ENCODE results near the gene RNF31. TPM values are rescaled to one million over a fixed set of nuclear protein-coding genes. Genes with fewer than 3 reads are reported as not detected.
"Not testable (repeated sequence)": the region's sequence is repeated elsewhere in the genome, so short reads cannot be mapped to it uniquely, and the experiment has no call there.

The RNF31 gene
- total RNA-seq, 4 donors from 2014 or later, result 33.5 to 112 (median 72.9) TPM

DNA sequence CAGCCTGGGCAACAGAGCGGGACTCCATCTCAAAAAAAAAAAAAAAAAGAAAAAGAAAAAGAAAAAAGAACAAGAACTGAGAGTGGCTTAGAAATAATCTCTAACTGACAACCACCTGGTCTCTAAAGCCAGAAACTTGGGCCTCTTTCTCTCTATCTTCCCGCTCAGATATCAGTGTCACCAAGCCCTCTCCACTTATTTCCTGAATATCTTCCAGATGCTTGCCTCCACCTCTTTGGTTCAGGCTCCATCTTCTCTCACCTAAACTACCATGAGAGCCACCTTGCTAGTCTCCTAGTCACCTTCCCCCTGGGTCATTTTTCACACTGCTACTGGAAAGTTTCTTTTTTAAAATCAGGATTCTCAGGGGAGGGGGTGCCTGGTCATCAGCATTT is 49.8 kb downstream of the RNF31 start:
- 94 to 96% methylated on average over 2 of the region's 2 CpGs for WGBS, 2 donors
- H3K9me3 ChIP-seq, result no peaks in the 10 kb centered on the region
- H3K36me3 ChIP-seq, result peaks cover 0 to 34% (median 3%) of the 10 kb centered on the region in 3 donors
- peaks cover 0 to 55% (median 18%) of the 10 kb centered on the region in 4 donors for H3K4me1 ChIP-seq
- TF ChIP-seq POLR2A (IDR thresholded peaks at IDR 0.05) (no peak), CTCF (IDR thresholded peaks at IDR 0.05) (no peak), EP300 (IDR thresholded peaks at IDR 0.05) (no peak)
- no peak for DNase-seq (ENCODE audit: low spot score in 2 of 2)
- no peak overlapping the region for H3K4me3 ChIP-seq
- no peak overlapping the region for H3K27ac ChIP-seq
- H3K27me3 ChIP-seq, result no peaks in the 10 kb centered on the region

DNA sequence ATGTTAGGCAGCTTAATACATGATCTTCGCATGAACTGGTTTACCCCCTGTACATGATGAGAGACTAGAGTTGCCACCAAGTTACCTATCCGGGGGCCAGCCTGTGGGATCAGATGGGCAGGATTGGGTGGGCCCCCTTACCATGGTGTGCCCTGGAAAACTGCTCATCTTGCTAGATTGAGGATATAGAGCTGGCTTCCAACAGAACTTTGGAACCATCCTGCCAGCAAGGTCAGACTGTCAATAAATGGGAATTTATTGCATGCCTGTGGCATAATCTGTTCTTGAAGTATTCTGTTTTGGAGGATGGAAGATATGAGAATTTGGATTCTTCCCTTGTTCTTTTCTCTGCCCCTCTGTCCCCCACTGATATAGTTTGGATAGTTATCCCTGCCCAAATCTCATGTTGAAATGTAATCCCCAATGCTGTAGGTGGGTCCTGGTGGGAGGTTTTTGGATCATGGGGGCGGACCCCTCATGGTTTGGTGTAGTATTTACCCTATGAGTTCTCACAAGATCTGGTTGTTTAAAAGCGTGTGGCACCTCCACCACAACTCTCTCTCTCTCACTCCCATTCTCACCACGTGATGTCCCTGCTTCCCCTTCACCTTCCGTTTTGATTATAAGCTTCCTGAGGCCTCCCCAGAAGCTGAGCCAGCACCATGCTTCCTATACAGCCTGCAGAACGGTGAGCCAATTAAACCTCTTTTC is 51.7 kb downstream of the RNF31 start:
- no peak for DNase-seq (ENCODE audit: low spot score in 2 of 2)
- H3K27ac ChIP-seq, result no peak overlapping the region
- H3K27me3 ChIP-seq, result no peaks in the 10 kb centered on the region
- TF ChIP-seq EP300 (IDR thresholded peaks at IDR 0.05) (no peak), CTCF (IDR thresholded peaks at IDR 0.05) (no peak), POLR2A (IDR thresholded peaks at IDR 0.05) (no peak)
- no peak overlapping the region for H3K4me3 ChIP-seq
- no peaks in the 10 kb centered on the region for H3K9me3 ChIP-seq
- H3K36me3 ChIP-seq, result peaks cover 0 to 38% (median 3%) of the 10 kb centered on the region in 3 donors
- WGBS, 2 donors, result 84 to 85% methylated on average over 7 of the region's 7 CpGs
- peaks cover 0 to 47% (median 18%) of the 10 kb centered on the region in 4 donors for H3K4me1 ChIP-seq

GRCh38 chr14:24202538-24202937 is 55.2 kb downstream of the RNF31 start:
- peaks cover 0 to 70% (median 15%) of the 10 kb centered on the region in 3 donors for H3K36me3 ChIP-seq
- H3K4me3 ChIP-seq; H3K27me3 ChIP-seq; H3K27ac ChIP-seq; DNase-seq (ENCODE audit: low spot score in 2 of 2); H3K9me3 ChIP-seq: not testable (repeated sequence)
- peaks cover 0 to 21% (median under 1%) of the 10 kb centered on the region in 4 donors for H3K4me1 ChIP-seq
- 80 to 88% methylated on average over 8 of the region's 8 CpGs for WGBS, 2 donors

- Histone ChIP-seq H3K36me3 (peaks cover 0 to 79% (median 15%) of the 10 kb centered on the region in 3 donors), H3K4me1 (peaks cover 0 to 15% (median 0%) of the 10 kb centered on the region in 4 donors)
- not testable (repeated sequence) for DNase-seq (ENCODE audit: low spot score in 2 of 2); H3K4me3 ChIP-seq; H3K27ac ChIP-seq; H3K27me3 ChIP-seq; H3K9me3 ChIP-seq
- WGBS, 2 donors, result 96 to 97% methylated on average over 16 of the region's 16 CpGs
These were observed 56.1 kb downstream of the RNF31 start for GRCh38 chr14:24203249-24203886.

DNA sequence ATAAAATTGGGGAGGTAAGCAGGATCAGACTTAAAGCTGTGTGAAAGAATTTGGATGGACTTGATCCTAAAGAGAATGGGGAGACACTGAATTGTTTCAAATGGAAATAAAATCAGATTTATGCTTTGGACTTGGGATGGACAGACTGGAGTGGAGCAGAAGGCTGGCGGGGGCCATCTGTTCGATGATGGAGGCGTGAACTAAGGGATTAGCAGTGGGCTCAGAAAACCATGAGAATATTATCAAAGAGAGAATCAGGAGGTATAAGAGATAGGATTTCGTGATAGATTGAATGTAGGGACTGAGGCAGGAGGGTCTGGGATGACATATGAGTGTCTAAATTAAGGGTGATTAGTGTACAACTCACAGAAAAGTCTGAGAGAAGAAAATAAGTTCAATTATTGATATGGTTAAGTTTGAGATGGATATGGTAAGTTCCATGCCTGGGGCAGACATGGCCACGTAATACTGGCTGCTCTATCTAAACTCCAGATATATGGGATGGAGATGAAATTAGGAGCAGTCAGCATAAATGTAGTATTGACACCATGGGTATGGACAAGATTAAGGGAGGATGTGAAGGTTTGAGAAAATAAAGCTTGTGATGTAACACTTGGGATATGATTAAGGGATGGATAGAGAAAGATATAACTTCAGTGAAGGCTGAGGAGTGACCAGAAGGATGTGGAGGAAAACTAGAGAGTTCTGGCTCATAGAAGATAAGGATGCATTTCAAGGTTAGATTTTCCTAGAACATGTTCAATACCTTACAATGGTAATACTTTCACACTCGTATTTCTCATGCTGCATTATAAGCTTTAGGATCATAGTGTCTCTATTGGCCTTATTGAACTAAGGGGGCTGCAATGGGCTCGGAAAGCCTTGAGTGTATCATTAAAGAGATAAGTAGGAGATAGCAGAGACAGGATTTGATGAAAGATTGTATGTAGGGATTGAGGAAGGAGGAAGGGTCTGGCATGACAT is 57.2 kb downstream of the RNF31 start:
- no peaks in the 10 kb centered on the region for H3K9me3 ChIP-seq
- no peak for DNase-seq (ENCODE audit: low spot score in 2 of 2)
- H3K36me3 ChIP-seq, result peaks cover 0 to 90% (median 19%) of the 10 kb centered on the region in 3 donors
- no peak overlapping the region for H3K27ac ChIP-seq
- H3K27me3 ChIP-seq, result no peaks in the 10 kb centered on the region
- TF ChIP-seq CTCF (IDR thresholded peaks at IDR 0.05) (no peak), POLR2A (IDR thresholded peaks at IDR 0.05) (no peak), EP300 (IDR thresholded peaks at IDR 0.05) (no peak)
- peaks cover 0 to 6% (median 0%) of the 10 kb centered on the region in 4 donors for H3K4me1 ChIP-seq
- WGBS, 2 donors, result 90 to 94% methylated on average over 7 of the region's 7 CpGs
- no peak overlapping the region for H3K4me3 ChIP-seq
